Liver (tissue), 9 donors: Measurements from ENCODE around the gene GLTPD2. TPM values are rescaled to one million over a fixed set of nuclear protein-coding genes. Genes with fewer than 3 reads are reported as not detected.
A peak's percentile ranks its signal among the peaks of the same experiment; 100 is the strongest.

ENCODE experiments used
- DNase-seq: peaks from one replicate; pipeline ENCODE4 v3.0.0-alpha.2; 2017; ENCODE audit warnings: low spot score
- H3K27ac ChIP-seq, 2 donors: one replicate each; pipeline ENCODE4 v1.7.0; 2013; ENCODE audit warnings: inconsistent platforms in 2 of 2, low read length in 2 of 2, control low read depth in 1 of 2, low read depth in 1 of 2, mild to moderate bottlenecking in 1 of 2
- H3K27me3 ChIP-seq, 4 donors: one replicate each; pipeline versions ENCODE4 v1.6.1 to v1.7.0; 2013; ENCODE audit warnings: low read length in 3 of 4, inconsistent platforms in 1 of 4, mild to moderate bottlenecking in 1 of 4, moderate library complexity in 1 of 4; ENCODE audit not compliant: control insufficient read depth in 4 of 4, insufficient read depth in 4 of 4
- H3K36me3 ChIP-seq, 4 donors: one replicate each; pipeline versions ENCODE4 v1.6.1 to v1.7.0; 2013; ENCODE audit warnings: low read length in 3 of 4, mild to moderate bottlenecking in 3 of 4, low read depth in 1 of 4, moderate library complexity in 1 of 4; ENCODE audit not compliant: control insufficient read depth in 4 of 4, insufficient read depth in 3 of 4
- H3K4me1 ChIP-seq, 4 donors: one replicate each; pipeline versions ENCODE4 v1.6.1 to v1.7.0; 2013; ENCODE audit warnings: low read length in 3 of 4, mild to moderate bottlenecking in 3 of 4, moderate library complexity in 1 of 4; ENCODE audit not compliant: control insufficient read depth in 4 of 4, insufficient read depth in 4 of 4
- H3K4me3 ChIP-seq, 3 donors: one replicate each; pipeline versions ENCODE4 v1.6.1 to v1.7.0; 2013; ENCODE audit warnings: low read length in 3 of 3, control low read depth in 1 of 3, low read depth in 1 of 3, mild to moderate bottlenecking in 1 of 3
- H3K9ac ChIP-seq, 2 donors: one replicate each; pipeline ENCODE4 v1.7.0; 2013; ENCODE audit warnings: low read length in 2 of 2, mild to moderate bottlenecking in 2 of 2, moderate library complexity in 2 of 2, control low read depth in 1 of 2, low read depth in 1 of 2
- H3K9me3 ChIP-seq, 4 donors: one replicate each; pipeline versions ENCODE4 v1.6.1 to v1.7.0; 2013; ENCODE audit warnings: low read length in 3 of 4; ENCODE audit not compliant: control insufficient read depth in 4 of 4
- EGR1 ChIP-seq, 2 donors: IDR thresholded peaks; 2 replicates each; pipeline ENCODE4 v1.6.1; 2016 to 2018; ENCODE audit warnings: antibody characterized with exemption in 2 of 2, low read depth in 2 of 2
- FOXA1 ChIP-seq: IDR thresholded peaks from 2 replicates; pipeline ENCODE4 v1.6.1; 2016; ENCODE audit warnings: antibody characterized with exemption
- FOXA2 ChIP-seq: IDR thresholded peaks from 2 replicates; pipeline ENCODE4 v1.6.1; 2016; ENCODE audit warnings: antibody characterized with exemption
- GABPA ChIP-seq, 2 donors: IDR thresholded peaks in 1 of 2; conservative IDR thresholded peaks in 1 of 2; 2 replicates each; pipeline ENCODE4 v1.6.1; 2016; ENCODE audit warnings: antibody characterized with exemption in 2 of 2, mild to moderate bottlenecking in 1 of 2, moderate library complexity in 1 of 2
- HNF4A ChIP-seq, 2 donors: conservative IDR thresholded peaks; 2 replicates each; pipeline ENCODE4 v1.6.1; 2016; ENCODE audit warnings: antibody characterized with exemption in 2 of 2, mild to moderate bottlenecking in 2 of 2
- HNF4G ChIP-seq: IDR thresholded peaks from 2 replicates; pipeline ENCODE4 v1.6.1; 2016; ENCODE audit warnings: antibody characterized with exemption
- JUND ChIP-seq, 2 donors: IDR thresholded peaks; 2 replicates each; pipeline ENCODE4 v1.6.1; 2016; ENCODE audit warnings: antibody characterized with exemption in 2 of 2
- NR2F2 ChIP-seq: IDR thresholded peaks from 2 replicates; pipeline ENCODE4 v1.6.1; 2016; ENCODE audit warnings: antibody characterized with exemption
- RAD21 ChIP-seq, 2 donors: IDR thresholded peaks; 2 replicates each; pipeline ENCODE4 v1.6.1; 2016; ENCODE audit warnings: antibody characterized with exemption in 2 of 2, mild to moderate bottlenecking in 2 of 2
- RXRA ChIP-seq, 2 donors: IDR thresholded peaks; 2 replicates each; pipeline ENCODE4 v1.6.1; 2017 to 2018; ENCODE audit warnings: antibody characterized with exemption in 2 of 2, mild to moderate bottlenecking in 1 of 2
- SP1 ChIP-seq: IDR thresholded peaks from 2 replicates; pipeline ENCODE4 v1.6.1; 2018; ENCODE audit warnings: antibody characterized with exemption, mild to moderate bottlenecking
- YY1 ChIP-seq: IDR thresholded peaks from 2 replicates; pipeline ENCODE4 v1.6.1; 2016; ENCODE audit warnings: antibody characterized with exemption, mild to moderate bottlenecking
- WGBS: extraction: QIAGEN DNeasy Blood & Tissue Kit; methylation state at CpG from one replicate; pipeline ENCODE4 v1.1.7; 2013; 5-methylcytosine and 5-hydroxymethylcytosine counted together
- polyA plus RNA-seq, 2 donors: library from polyadenylated mRNA; stranded (reverse) in 1 of 2; unstranded in 1 of 2; fragments of 200-250 nt in 1 of 2; fragments of >200 nt in 1 of 2; fragmentation: Nextera tagmentation in 1 of 2; extraction: Ambion mirVana in 1 of 2; gene quantifications; one replicate each; pipeline versions ENCODE4 v1.2.1 to v1.2.3, GENCODE V29; 2013 to 2015
- total RNA-seq, 2 donors: library from RNA; depleted of rRNA; stranded (reverse); fragments of >200 nt; gene quantifications; one replicate each; pipeline ENCODE4 v1.2.3, GENCODE V29; 2014
- TF ChIP-seq, protein P1 (sequence below): IDR thresholded peaks from 2 replicates; pipeline ENCODE4 v1.6.1; 2016; ENCODE audit warnings: antibody characterized with exemption
- TF ChIP-seq, protein P2 (sequence below): fragments of 150-350 bp; IDR thresholded peaks from 2 replicates; pipeline ENCODE4 v1.5.1; 2017; ENCODE audit warnings: improper control_type of control experiment, low read depth, low read length; ENCODE audit not compliant: missing input control
- TF ChIP-seq, protein P3 (sequence below): IDR thresholded peaks from 2 replicates; pipeline ENCODE4 v1.6.1; 2016; ENCODE audit warnings: antibody characterized with exemption
- TF ChIP-seq, protein P4 (sequence below): IDR thresholded peaks from 2 replicates; pipeline ENCODE4 v1.6.1; 2016; ENCODE audit warnings: antibody characterized with exemption, mild to moderate bottlenecking
- donor health status: healthy.
- donor health status: healthy.
- donor health status: healthy.
- donor health status: healthy.
- donor health status: healthy.

Gene GLTPD2
- total and polyA plus RNA-seq, 4 donors, result 15.1 to 63.2 (median 25.7) TPM

DNA sequence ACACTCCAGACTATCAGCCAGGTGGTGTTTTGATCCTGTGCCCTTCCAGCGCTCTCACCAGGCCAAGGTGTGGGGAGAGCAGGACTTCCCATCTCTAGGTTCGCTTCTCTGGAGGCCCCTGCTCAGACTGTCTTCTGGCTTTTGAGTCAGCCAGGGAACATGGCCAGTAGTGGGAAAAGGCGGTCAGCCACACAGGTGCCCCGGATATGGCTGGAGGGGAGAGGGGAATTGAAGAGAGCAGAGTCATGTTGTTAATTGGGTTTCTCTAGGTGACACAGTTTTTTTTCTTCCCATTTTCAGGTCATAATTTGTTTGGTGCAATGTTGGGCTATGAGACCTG lies 45.9 kb downstream of the GLTPD2 start:
- Histone ChIP-seq H3K27ac (peak overlapping the region; percentile 86 to 90), H3K9ac (peak overlapping the region in 1 of 2 donors; percentile 27), H3K4me3 (peak overlapping the region; percentile 8 to 96 (median 77)), H3K9me3 (no peaks in the 10 kb centered on the region), H3K4me1 (peaks cover 12 to 35% (median 27%) of the 10 kb centered on the region in 4 donors), H3K27me3 (no peaks in the 10 kb centered on the region), H3K36me3 (no peaks in the 10 kb centered on the region)
- WGBS, result 35% methylated on average over 4 of the region's 4 CpGs
- TF ChIP-seq JUND (IDR thresholded peaks at IDR 0.05) (no peak), RXRA (IDR thresholded peaks at IDR 0.05) (no peak)
- TF ChIP-seq, protein P1, sequence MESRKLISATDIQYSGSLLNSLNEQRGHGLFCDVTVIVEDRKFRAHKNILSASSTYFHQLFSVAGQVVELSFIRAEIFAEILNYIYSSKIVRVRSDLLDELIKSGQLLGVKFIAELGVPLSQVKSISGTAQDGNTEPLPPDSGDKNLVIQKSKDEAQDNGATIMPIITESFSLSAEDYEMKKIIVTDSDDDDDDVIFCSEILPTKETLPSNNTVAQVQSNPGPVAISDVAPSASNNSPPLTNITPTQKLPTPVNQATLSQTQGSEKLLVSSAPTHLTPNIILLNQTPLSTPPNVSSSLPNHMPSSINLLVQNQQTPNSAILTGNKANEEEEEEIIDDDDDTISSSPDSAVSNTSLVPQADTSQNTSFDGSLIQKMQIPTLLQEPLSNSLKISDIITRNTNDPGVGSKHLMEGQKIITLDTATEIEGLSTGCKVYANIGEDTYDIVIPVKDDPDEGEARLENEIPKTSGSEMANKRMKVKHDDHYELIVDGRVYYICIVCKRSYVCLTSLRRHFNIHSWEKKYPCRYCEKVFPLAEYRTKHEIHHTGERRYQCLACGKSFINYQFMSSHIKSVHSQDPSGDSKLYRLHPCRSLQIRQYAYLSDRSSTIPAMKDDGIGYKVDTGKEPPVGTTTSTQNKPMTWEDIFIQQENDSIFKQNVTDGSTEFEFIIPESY, result no peak
- no peak for DNase-seq

DNA sequence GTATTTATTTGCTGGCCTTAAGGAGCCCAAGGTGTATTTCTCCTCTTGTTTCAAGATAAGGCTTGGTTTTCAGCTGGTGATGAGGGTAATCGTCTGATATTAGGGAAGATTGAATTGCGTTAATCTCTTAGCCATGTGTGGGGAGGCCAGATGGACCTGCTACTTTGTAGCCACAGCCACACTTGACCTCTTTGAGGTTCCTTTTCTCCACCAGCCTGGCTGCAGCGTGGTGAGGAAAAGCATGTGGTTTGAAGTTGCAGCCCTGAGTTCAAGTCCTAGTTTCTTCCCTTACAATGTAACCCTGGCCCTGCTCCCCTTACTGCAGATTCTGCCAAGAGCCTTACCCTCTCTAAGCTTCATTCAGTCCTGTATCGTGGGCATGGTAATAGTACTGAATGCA lies 47.5 kb downstream of the GLTPD2 start:
- Histone ChIP-seq H3K4me1 (peaks cover 12 to 39% (median 27%) of the 10 kb centered on the region in 4 donors), H3K36me3 (no peaks in the 10 kb centered on the region), H3K27ac (no peak overlapping the region), H3K9ac (no peak overlapping the region), H3K9me3 (no peaks in the 10 kb centered on the region), H3K27me3 (no peaks in the 10 kb centered on the region), H3K4me3 (no peak overlapping the region)
- TF ChIP-seq, protein P2, sequence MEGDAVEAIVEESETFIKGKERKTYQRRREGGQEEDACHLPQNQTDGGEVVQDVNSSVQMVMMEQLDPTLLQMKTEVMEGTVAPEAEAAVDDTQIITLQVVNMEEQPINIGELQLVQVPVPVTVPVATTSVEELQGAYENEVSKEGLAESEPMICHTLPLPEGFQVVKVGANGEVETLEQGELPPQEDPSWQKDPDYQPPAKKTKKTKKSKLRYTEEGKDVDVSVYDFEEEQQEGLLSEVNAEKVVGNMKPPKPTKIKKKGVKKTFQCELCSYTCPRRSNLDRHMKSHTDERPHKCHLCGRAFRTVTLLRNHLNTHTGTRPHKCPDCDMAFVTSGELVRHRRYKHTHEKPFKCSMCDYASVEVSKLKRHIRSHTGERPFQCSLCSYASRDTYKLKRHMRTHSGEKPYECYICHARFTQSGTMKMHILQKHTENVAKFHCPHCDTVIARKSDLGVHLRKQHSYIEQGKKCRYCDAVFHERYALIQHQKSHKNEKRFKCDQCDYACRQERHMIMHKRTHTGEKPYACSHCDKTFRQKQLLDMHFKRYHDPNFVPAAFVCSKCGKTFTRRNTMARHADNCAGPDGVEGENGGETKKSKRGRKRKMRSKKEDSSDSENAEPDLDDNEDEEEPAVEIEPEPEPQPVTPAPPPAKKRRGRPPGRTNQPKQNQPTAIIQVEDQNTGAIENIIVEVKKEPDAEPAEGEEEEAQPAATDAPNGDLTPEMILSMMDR, result no peak
- TF ChIP-seq RXRA (IDR thresholded peaks at IDR 0.05) (no peak), RAD21 (IDR thresholded peaks at IDR 0.05) (no peak), SP1 (no peak), HNF4A (conservative IDR thresholded peaks at IDR 0.05) (no peak), FOXA2 (no peak), HNF4G (no peak), NR2F2 (no peak), EGR1 (IDR thresholded peaks at IDR 0.05; ENCODE audit: low read depth in 2 of 2) (no peak), FOXA1 (no peak), GABPA (IDR thresholded peaks at IDR 0.05 in 1 of 2, conservative IDR thresholded peaks at IDR 0.05 in 1 of 2) (no peak)
- TF ChIP-seq, protein P3, sequence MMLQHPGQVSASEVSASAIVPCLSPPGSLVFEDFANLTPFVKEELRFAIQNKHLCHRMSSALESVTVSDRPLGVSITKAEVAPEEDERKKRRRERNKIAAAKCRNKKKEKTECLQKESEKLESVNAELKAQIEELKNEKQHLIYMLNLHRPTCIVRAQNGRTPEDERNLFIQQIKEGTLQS, result no peak
- DNase-seq, result no peak
- 88% methylated on average over 4 of the region's 4 CpGs for WGBS

DNA sequence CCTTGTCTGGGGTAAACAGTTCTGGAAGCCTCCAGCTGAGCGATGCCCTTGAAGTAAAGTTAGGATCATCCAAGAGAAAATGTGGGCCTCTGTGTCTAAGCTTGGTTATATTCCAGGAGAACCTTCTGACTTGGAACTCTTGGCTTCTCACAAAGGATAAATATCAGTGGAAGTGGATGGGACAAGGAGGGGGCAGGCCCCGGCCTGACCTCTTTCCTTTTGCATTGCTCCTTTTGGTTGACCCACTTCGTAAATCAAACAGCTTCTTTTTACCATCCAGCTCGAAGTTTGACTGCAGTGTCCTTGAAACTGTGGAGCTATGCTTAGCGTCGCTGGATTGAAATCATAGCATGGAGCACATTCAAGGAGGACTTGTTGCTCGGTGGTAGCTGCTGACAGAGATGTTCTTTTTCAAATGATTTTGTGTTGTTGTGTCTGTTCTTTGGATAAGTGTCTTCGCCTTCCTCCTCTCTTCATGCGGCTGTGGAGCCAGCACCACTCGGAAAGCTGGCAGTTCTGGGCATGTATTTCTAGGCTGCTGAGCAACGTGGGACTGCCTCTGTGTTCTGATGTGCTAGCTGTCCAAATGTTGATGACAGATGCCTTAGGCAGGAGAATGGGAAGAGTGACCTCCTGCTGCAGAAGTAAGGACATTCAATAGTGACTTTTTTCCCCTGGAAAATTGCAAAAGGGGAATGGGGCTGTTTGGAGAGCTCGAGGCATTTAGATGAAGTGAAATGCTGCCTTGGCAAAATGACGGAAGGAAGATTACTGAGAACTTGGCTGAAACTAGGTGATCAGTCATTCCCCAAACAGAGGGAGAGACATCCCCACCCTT lies 48.9 kb downstream of the GLTPD2 start:
- Histone ChIP-seq H3K27ac (no peak overlapping the region), H3K36me3 (no peaks in the 10 kb centered on the region), H3K9ac (no peak overlapping the region), H3K9me3 (no peaks in the 10 kb centered on the region), H3K4me3 (no peak overlapping the region), H3K4me1 (peaks cover 12 to 37% (median 27%) of the 10 kb centered on the region in 4 donors), H3K27me3 (no peaks in the 10 kb centered on the region)
- 79% methylated on average over 13 of the region's 13 CpGs for WGBS
- DNase-seq, result no peak
- TF ChIP-seq YY1 (no peak), SP1 (no peak), NR2F2 (no peak), RXRA (IDR thresholded peaks at IDR 0.05) (no peak), HNF4G (no peak), HNF4A (conservative IDR thresholded peaks at IDR 0.05) (no peak), JUND (IDR thresholded peaks at IDR 0.05) (no peak)
- TF ChIP-seq, protein P1, result no peak
- TF ChIP-seq, protein P4, sequence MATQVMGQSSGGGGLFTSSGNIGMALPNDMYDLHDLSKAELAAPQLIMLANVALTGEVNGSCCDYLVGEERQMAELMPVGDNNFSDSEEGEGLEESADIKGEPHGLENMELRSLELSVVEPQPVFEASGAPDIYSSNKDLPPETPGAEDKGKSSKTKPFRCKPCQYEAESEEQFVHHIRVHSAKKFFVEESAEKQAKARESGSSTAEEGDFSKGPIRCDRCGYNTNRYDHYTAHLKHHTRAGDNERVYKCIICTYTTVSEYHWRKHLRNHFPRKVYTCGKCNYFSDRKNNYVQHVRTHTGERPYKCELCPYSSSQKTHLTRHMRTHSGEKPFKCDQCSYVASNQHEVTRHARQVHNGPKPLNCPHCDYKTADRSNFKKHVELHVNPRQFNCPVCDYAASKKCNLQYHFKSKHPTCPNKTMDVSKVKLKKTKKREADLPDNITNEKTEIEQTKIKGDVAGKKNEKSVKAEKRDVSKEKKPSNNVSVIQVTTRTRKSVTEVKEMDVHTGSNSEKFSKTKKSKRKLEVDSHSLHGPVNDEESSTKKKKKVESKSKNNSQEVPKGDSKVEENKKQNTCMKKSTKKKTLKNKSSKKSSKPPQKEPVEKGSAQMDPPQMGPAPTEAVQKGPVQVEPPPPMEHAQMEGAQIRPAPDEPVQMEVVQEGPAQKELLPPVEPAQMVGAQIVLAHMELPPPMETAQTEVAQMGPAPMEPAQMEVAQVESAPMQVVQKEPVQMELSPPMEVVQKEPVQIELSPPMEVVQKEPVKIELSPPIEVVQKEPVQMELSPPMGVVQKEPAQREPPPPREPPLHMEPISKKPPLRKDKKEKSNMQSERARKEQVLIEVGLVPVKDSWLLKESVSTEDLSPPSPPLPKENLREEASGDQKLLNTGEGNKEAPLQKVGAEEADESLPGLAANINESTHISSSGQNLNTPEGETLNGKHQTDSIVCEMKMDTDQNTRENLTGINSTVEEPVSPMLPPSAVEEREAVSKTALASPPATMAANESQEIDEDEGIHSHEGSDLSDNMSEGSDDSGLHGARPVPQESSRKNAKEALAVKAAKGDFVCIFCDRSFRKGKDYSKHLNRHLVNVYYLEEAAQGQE, result no peak
- TF ChIP-seq, protein P3, result no peak
